ENCODE data around the gene HMG20B. TPM values are rescaled to one million over a fixed set of nuclear protein-coding genes. Genes with fewer than 3 reads are reported as not detected.
A peak's percentile ranks its signal among the peaks of the same experiment; 100 is the strongest.

The HMG20B gene
- total RNA-seq, 6 donors from 2014 or later, result 79.5 to 183 (median 85.9) TPM

DNA sequence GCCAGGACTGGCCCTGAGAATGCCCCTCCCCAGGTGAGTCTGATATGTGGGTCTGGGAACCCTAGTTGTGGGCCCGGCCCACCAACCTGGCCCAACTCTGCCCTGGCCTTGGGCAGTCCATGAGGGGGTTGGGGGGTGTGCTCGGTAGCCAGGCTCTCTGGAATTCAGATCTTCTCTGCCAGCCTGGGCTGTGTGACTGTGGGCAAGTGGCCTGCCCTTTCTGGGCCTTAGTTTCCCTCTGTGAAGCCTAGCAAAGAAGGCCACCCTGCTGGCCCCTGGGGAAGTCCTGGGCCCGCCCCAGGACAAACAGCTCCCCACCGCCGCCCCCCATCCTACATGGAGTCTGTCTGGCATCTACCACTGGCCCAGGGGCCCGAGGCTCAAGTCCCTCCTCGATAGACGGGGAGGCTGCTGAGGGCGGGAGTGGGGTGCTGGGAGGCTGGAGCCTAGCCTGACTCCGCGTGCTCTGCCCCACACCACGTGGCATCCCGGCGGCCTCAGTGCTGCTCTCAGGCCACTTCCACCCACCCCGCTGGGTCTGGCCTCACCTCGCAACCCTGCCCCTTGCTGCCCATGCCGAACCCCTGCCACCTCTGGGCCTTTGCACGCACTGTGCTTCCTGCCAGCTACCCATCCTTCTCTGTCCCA is 42.2 kb downstream of the HMG20B start:
- H3K27me3 ChIP-seq, result no peaks in the 10 kb centered on the region
- ATAC-seq (ENCODE audit: low FRiP score in 2 of 2) (no peak), DNase-seq (no peak)
- no peak overlapping the region for H3K27ac ChIP-seq
- no peak overlapping the region for H3K4me3 ChIP-seq
- 91 to 94% methylated on average over 12 to 16 of the region's 18 CpGs for WGBS, 2 donors
- no peaks in the 10 kb centered on the region for H3K9me3 ChIP-seq
- peaks cover 7 to 32% (median 14%) of the 10 kb centered on the region in 4 donors for H3K4me1 ChIP-seq
- TF ChIP-seq, protein P1, sequence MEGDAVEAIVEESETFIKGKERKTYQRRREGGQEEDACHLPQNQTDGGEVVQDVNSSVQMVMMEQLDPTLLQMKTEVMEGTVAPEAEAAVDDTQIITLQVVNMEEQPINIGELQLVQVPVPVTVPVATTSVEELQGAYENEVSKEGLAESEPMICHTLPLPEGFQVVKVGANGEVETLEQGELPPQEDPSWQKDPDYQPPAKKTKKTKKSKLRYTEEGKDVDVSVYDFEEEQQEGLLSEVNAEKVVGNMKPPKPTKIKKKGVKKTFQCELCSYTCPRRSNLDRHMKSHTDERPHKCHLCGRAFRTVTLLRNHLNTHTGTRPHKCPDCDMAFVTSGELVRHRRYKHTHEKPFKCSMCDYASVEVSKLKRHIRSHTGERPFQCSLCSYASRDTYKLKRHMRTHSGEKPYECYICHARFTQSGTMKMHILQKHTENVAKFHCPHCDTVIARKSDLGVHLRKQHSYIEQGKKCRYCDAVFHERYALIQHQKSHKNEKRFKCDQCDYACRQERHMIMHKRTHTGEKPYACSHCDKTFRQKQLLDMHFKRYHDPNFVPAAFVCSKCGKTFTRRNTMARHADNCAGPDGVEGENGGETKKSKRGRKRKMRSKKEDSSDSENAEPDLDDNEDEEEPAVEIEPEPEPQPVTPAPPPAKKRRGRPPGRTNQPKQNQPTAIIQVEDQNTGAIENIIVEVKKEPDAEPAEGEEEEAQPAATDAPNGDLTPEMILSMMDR (IDR thresholded peaks at IDR 0.05), result no peak
- no peak for TF ChIP-seq EP300 (IDR thresholded peaks at IDR 0.05)
- TF ChIP-seq POLR2AphosphoS5 (IDR thresholded peaks at IDR 0.05), result no peak
- no peak for TF ChIP-seq POLR2A (IDR thresholded peaks at IDR 0.05)
- peaks cover 6 to 65% (median 47%) of the 10 kb centered on the region in 4 donors for H3K36me3 ChIP-seq

DNA sequence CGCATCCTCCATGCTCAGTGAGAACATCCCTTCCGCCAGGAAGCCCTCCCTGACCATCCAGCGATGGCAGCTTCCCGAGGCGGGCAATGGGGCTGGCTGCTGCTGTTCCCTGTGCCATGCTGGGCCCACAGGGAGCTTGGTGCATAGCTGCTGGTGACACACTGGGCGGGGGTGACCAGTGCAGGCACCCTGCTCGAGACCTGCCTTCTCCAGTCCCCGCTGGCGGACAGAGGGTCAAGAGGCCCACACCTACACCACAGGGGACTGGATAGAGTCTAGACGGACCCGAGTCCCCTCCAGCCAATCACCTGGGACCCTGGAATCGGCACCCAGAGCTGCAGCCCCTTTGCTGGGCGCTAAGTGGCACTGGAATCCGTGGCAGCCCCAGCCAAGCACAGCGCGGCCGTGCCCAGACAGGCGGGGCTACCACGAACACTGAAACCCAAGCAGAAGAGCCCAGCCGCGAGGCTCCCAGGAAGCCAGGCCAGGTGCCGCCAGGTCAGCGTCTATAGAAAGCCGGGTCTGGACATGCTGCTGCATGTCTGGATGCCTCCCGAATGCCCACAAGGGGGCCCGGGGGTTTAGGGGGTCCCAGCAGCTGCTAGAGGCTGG is 42.9 kb downstream of the HMG20B start:
- Histone ChIP-seq H3K27me3 (no peaks in the 10 kb centered on the region), H3K9me3 (no peaks in the 10 kb centered on the region), H3K36me3 (peaks cover 6 to 71% (median 54%) of the 10 kb centered on the region in 4 donors), H3K4me1 (peaks cover 7 to 31% (median 14%) of the 10 kb centered on the region in 4 donors), H3K4me3 (no peak overlapping the region), H3K27ac (no peak overlapping the region)
- DNase-seq, result no peak
- TF ChIP-seq POLR2A (IDR thresholded peaks at IDR 0.05) (no peak), EP300 (IDR thresholded peaks at IDR 0.05) (no peak), POLR2AphosphoS5 (IDR thresholded peaks at IDR 0.05) (no peak)
- TF ChIP-seq, protein P1 (IDR thresholded peaks at IDR 0.05), result no peak
- 89 to 98% methylated on average over 17 to 22 of the region's 26 CpGs for WGBS, 2 donors
- ATAC-seq (ENCODE audit: low FRiP score in 2 of 2), result no peak

DNA sequence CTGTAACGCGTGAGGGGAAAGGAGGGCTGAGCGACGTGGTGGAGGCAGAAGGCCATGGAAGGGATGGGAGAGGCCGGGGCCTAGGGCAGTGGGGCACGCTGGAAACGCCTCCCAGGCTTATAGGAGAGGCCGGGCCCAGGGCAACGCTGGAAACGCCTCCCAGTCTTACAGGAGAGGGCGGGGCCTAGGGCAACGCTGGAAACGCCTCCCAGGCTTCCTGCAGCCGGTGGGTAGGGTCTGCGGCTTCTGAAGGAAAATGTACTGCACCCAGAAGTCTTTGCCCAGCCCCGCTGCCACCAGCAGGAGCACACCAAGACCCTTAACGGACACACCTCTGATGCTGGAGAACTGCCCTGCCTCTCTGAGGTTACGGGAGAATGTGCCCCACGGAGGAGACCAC is 44.7 kb downstream of the HMG20B start:
- WGBS, 2 donors, result 38 to 76% methylated on average over 15 to 19 of the region's 19 CpGs
- H3K36me3 ChIP-seq, result peaks cover 5 to 71% (median 52%) of the 10 kb centered on the region in 4 donors
- DNase-seq (no peak), ATAC-seq (ENCODE audit: low FRiP score in 2 of 2) (no peak)
- no peaks in the 10 kb centered on the region for H3K9me3 ChIP-seq
- H3K4me1 ChIP-seq, result peaks cover 7 to 31% (median 14%) of the 10 kb centered on the region in 4 donors
- H3K27ac ChIP-seq, result peak overlapping the region; percentile 11 to 72 (median 46)
- no peaks in the 10 kb centered on the region for H3K27me3 ChIP-seq
- H3K4me3 ChIP-seq, result peak overlapping the region in 3 of 4 donors; percentile 11 to 20 (median 13)
- TF ChIP-seq EP300 (IDR thresholded peaks at IDR 0.05) (no peak), POLR2A (IDR thresholded peaks at IDR 0.05) (no peak), POLR2AphosphoS5 (IDR thresholded peaks at IDR 0.05) (no peak)
- TF ChIP-seq, protein P1 (IDR thresholded peaks at IDR 0.05), result no peak

DNA sequence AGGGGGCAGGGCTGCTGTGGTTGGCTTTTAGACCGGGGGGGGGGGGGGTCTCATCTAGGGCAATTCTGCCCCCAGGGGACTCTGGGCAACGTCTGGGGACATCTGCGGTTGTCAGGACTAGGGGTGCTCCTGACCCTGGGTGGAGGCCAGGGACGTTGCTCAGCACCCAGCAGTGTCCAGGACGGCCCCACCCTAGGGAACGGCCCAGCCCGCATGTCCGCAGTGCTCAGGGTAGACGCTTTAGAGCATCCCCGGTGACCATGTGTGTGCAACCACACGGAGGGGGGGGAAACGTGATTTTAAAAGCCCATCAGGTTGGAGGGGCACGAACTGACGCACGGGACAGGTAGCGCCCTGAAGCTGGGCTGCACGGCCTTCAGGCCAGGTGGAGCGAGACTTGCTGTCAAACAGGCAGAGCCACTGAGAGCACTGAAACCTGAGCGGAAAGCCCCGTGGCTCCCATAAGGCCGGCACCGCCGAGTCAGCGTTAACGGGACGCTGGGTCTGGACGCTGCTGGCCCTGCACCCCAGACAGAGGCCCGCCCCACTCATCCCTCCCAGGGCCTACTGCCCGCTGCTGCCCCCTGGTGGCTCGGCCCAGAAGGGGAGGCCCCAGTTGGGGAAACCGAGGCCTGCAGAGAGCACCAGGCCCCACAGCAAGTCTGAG is 45.5 kb downstream of the HMG20B start:
- DNase-seq, result peak; percentile 50 to 93
- ATAC-seq (ENCODE audit: low FRiP score in 2 of 2), result peak; percentile 73 to 91
- no peak for TF ChIP-seq EP300 (IDR thresholded peaks at IDR 0.05)
- TF ChIP-seq, protein P1 (IDR thresholded peaks at IDR 0.05), result peak; percentile 85 to 96 (median 92)
- Histone ChIP-seq H3K27me3 (no peaks in the 10 kb centered on the region), H3K27ac (peak overlapping the region; percentile 11 to 72 (median 24)), H3K4me3 (peak overlapping the region in 3 of 4 donors; percentile 11 to 20 (median 13)), H3K36me3 (peaks cover 6 to 71% (median 49%) of the 10 kb centered on the region in 4 donors), H3K4me1 (peaks cover 7 to 25% (median 14%) of the 10 kb centered on the region in 4 donors), H3K9me3 (no peaks in the 10 kb centered on the region)
- WGBS, 2 donors, result 52 to 63% methylated on average over 5 to 14 of the region's 31 CpGs
